Epithelial cell of esophagus (primary cell): ENCODE results near the gene KRR1.

Experiments used
- DNase-seq: peaks from one replicate; pipeline ENCODE4 v3.0.0; 2010; ENCODE audit warnings: low read depth
- H3K4me3 ChIP-seq: 2 replicates; pipeline ENCODE4 v1.5.1; 2011; ENCODE audit warnings: mild to moderate bottlenecking, low read length, control low read depth
- TF ChIP-seq, protein P1 (sequence below): IDR thresholded peaks from 2 replicates; pipeline ENCODE4 v1.5.1; 2011; ENCODE audit warnings: low read depth, mild to moderate bottlenecking, low read length, control low read depth, inconsistent platforms; ENCODE audit not compliant: insufficient read depth; ENCODE audit errors: missing control alignments

Gene KRR1

DNA sequence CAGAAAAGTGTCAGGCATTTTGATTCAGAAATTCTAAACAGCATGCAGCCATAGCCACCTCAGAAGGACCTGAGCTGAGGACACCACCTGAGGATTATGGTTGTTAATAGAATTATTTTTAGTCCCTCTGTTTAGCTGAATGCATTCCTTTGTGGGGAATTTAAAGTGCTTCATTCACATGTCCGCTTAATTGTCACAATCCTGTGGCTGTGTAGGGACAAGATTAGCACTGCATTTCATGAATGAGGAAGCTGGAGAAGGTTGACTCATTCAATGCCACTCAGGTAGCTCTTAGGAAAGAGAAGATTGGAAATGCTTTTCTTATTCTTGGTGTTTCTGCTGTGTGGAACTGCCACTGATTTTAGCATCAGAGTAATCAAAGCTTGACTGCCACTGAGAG lies 42.0 kb upstream of the KRR1 start:
- no peak overlapping the region for H3K4me3 ChIP-seq
- peak; percentile 51 for DNase-seq
- TF ChIP-seq, protein P1, sequence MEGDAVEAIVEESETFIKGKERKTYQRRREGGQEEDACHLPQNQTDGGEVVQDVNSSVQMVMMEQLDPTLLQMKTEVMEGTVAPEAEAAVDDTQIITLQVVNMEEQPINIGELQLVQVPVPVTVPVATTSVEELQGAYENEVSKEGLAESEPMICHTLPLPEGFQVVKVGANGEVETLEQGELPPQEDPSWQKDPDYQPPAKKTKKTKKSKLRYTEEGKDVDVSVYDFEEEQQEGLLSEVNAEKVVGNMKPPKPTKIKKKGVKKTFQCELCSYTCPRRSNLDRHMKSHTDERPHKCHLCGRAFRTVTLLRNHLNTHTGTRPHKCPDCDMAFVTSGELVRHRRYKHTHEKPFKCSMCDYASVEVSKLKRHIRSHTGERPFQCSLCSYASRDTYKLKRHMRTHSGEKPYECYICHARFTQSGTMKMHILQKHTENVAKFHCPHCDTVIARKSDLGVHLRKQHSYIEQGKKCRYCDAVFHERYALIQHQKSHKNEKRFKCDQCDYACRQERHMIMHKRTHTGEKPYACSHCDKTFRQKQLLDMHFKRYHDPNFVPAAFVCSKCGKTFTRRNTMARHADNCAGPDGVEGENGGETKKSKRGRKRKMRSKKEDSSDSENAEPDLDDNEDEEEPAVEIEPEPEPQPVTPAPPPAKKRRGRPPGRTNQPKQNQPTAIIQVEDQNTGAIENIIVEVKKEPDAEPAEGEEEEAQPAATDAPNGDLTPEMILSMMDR = no peak

DNA sequence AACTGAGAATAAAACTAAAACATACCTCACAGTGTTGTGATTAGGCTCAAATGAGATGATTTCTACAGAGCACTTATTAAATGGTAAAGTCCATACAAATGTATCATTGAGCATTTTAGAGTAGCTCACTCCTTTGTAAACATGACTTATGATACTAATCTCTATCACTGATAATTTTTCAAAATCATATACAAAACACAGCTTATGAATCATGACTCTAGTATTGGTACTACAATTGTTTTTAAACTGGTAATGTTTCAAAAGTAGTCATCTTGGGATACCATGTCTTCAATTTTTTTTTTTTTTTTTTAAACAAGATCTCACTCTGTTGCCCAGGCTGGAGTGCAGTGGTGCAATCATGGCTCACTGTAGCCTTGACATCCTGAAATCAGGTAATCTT lies 40.1 kb upstream of the KRR1 start:
- TF ChIP-seq, protein P1 = no peak
- no peak for DNase-seq

DNA sequence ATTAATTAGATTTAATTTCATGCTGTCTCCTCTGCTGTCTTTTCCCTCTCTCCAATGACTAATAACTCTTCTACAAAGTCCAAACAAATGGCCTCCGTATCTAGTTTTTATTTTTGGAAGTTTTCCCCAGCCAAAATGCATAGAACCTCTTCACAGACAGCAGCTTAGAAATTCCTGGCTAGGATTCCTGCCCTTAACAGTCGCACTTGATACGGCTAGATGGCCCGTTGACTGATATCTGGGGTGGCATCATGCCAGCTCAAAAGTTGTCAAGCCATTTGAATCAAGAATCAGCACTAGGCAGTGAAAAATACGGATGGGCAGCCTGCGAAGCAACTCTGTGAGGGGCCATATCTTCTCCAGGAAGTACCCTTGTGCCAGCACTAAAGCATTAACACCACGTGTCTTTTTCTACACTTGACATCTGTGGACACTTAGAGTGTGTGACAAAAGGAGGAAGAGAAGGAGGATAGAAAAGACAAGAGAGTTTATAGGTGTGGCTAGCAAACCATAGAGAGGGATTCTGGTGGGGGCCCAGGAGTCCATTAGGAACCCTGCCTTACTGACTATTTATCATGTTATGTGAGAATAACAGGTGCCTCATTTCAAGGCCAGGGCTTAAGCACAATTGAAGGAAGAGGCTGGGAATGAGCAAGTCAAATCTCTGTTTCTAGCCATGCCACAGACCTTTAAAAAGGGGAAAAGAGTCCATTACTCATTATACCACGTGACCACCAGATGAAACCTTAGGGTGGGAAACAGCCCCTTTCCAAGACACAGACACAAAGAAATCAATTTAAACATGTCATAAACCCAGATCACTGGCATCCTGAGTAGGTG lies 39.2 kb upstream of the KRR1 start:
- DNase-seq = no peak
- TF ChIP-seq, protein P1 = no peak
- no peak overlapping the region for H3K4me3 ChIP-seq

More for the DNA sequence above, 40.1 kb upstream of the KRR1 start:
- no peak overlapping the region for H3K4me3 ChIP-seq

DNA sequence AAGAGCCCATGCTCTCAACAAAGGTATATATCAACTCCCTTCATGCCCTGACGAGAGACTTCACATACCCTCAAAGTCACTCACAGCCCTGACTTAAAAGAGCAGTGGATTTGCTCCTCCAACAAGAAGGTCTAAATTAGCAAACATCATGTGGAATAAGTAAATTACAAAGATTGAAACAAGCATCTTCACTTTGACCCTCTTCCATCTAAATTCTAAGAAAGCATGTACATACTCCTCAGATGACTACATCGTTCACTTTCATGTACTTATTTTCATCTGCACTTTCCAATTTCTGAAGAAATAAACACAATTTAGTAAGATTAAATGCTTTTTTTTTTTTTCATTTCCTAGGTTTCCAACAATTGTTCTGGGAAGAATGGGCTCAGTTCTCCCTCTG lies 38.6 kb upstream of the KRR1 start:
- no peak for DNase-seq
- no peak overlapping the region for H3K4me3 ChIP-seq
- TF ChIP-seq, protein P1 = no peak

DNA sequence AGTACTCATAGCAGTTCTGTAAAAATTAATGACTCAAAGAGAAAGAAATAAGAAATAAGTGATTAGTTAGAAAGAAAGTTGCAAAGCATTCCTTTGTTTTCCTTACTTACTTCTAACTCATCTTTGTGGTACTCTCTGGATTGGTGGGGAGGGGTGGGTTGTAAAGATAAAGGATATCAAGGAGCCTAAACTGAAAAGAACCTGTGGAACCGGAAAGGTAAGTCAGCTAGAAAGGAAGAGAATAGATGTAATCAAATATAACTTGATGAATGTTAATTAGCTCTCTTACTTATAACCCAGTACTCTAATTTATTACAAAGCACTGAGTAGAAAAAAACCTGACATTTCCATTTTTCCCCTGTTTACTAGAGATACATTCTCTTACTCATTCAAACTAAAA lies 37.5 kb upstream of the KRR1 start:
- DNase-seq = peak; percentile 29
- TF ChIP-seq, protein P1 = no peak
- H3K4me3 ChIP-seq = no peak overlapping the region

DNA sequence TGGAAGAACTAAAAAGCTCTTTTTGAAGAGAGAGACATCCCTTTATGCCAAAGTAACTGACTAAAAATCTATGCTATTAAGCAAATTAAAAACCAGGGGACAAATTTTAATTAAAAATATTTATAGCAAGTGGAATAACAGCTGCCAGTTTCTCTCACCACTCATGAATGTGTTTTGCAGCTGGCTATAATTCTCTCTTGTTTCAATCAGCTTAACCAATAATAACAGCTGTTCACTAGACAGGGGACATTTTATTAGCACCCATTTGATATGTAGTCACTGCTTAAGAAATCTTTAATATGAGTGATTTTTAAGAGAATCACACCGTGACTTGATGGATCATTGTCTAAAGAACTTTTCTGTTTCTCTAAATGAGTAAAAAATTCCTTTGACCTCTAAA lies 34.2 kb upstream of the KRR1 start:
- no peak overlapping the region for H3K4me3 ChIP-seq
- no peak for DNase-seq
- TF ChIP-seq, protein P1 = no peak

DNA sequence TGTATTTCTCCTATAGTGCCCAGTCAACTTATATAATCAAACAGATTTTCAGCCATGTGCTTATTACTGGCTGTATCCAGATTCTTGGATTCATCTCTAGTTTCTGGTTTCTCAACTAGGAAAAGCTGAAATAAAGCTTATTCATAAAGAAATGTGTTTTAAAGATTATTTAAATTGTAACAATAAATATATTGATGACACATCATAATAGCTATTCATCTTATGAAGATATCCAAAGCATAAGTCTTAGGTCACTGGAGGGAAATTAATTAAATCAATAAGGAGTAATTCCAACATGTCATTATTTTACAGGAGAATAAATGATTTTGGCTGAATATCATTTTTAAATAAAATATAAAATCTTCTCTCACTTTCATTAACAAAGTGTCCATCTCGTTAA lies 32.1 kb upstream of the KRR1 start:
- TF ChIP-seq, protein P1 = no peak
- no peak for DNase-seq
- H3K4me3 ChIP-seq = no peak overlapping the region
